Measurements from ENCODE around the gene WWTR1. TPM values are rescaled to one million over a fixed set of nuclear protein-coding genes. Genes with fewer than 3 reads are reported as not detected.

Gene WWTR1
- total RNA-seq, 1 experiment from 2014 or later, result 24.4 TPM

DNA sequence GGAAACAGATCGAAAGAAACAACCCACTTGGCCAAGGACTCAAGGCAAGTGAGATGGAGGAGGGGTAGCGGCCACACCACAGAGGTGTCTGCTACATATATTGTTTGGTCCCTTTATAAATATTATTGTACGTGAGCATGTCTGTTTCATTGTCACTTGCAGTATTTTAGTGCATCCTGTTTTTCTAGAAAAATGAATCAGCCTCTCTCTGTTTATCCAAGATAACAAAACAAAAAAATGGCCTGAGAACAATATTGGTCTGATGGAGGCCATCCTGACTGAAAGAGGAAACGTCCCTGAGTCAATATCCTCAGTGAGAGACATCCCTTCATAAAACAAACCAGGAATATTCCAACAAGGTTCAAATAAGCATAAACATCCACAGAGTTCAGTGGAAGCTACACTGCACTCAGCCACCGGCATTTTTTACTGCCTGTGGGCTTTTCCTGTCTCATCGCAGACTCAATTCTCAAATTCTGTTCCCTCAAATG, 42.0 kb downstream of the WWTR1 start:
- Histone ChIP-seq H3T11ph (ENCODE audit: low read length) (no peak overlapping the region), H3K9ac (ENCODE audit: extremely low read depth, insufficient read length, low read length) (no peak overlapping the region), H3K27me3 (ENCODE audit: insufficient read depth, low read length) (no peaks in the 10 kb centered on the region; the same call in 1 of the 2 replicates), H3K18ac (ENCODE audit: insufficient read length, low read depth, low read length) (no peak overlapping the region), H3K4me1 (ENCODE audit: insufficient read depth, low read length) (peaks cover 8% of the 10 kb centered on the region; the same call in 1 of the 2 replicates), H3K4ac (ENCODE audit: low read depth, low read length) (no peak overlapping the region), H2BK12ac (ENCODE audit: insufficient read length, low read depth, low read length) (no peak overlapping the region), H3K14ac (ENCODE audit: insufficient read depth, low read length) (no peak overlapping the region), H4K8ac (replicated peaks; ENCODE audit: insufficient read length, low read depth, low read length) (no peak overlapping the region), H2BK15ac (ENCODE audit: low read depth, low read length) (no peak overlapping the region), H2AK5ac (ENCODE audit: insufficient read length, low read length) (no peak overlapping the region), H2BK5ac (ENCODE audit: insufficient read length, low read length) (no peak overlapping the region), H4K91ac (ENCODE audit: insufficient read length, low read depth, low read length) (no peak overlapping the region), H2AFZ (ENCODE audit: low read length) (no peak overlapping the region), H4K20me1 (ENCODE audit: control insufficient read depth, insufficient read depth, insufficient read length) (no peaks in the 10 kb centered on the region), H3K79me2 (ENCODE audit: insufficient read depth, low read length) (no peaks in the 10 kb centered on the region; the same call in 1 of the 2 replicates), H3K23ac (ENCODE audit: insufficient read length, low read depth, low read length) (no peak overlapping the region), H3K56ac (ENCODE audit: insufficient read length, low read depth, low read length) (no peak overlapping the region), H3K27ac (ENCODE audit: insufficient read length, low read depth, low read length) (no peak overlapping the region), H3K9me3 (ENCODE audit: control insufficient read depth, low read depth, low read length) (no peaks in the 10 kb centered on the region), H2BK120ac (ENCODE audit: low read depth, low read length, poor library complexity, severe bottlenecking) (no peak overlapping the region), H3K4me2 (ENCODE audit: insufficient read depth, insufficient read length, low read length) (no peak overlapping the region), H4K5ac (ENCODE audit: insufficient read length, low read depth, low read length) (no peak overlapping the region), H3K23me2 (ENCODE audit: insufficient read length, low read depth, low read length, poor library complexity, severe bottlenecking) (no peaks in the 10 kb centered on the region), H3K79me1 (ENCODE audit: insufficient read depth, low read depth, low read length, poor library complexity, severe bottlenecking) (no peaks in the 10 kb centered on the region), H2BK20ac (ENCODE audit: low read depth, low read length, poor library complexity, severe bottlenecking) (no peak overlapping the region)
- peaks cover 24 to 35% of the 10 kb centered on the region in 2 experiments for H3K4me1 Mint-ChIP-seq
- no peaks in the 10 kb centered on the region for H3K9me3 Mint-ChIP-seq
- peak overlapping the region in 2 of 3 experiments; percentile 18 to 52; a peak in 2 of 7 replicates for H3K27ac Mint-ChIP-seq
- no peaks in the 10 kb centered on the region; a peak in 1 of 7 replicates for H3K36me3 Mint-ChIP-seq (ENCODE audit: insufficient read depth in 1 of 3, low read depth in 3 of 3)
- TF ChIP-seq, protein P1, sequence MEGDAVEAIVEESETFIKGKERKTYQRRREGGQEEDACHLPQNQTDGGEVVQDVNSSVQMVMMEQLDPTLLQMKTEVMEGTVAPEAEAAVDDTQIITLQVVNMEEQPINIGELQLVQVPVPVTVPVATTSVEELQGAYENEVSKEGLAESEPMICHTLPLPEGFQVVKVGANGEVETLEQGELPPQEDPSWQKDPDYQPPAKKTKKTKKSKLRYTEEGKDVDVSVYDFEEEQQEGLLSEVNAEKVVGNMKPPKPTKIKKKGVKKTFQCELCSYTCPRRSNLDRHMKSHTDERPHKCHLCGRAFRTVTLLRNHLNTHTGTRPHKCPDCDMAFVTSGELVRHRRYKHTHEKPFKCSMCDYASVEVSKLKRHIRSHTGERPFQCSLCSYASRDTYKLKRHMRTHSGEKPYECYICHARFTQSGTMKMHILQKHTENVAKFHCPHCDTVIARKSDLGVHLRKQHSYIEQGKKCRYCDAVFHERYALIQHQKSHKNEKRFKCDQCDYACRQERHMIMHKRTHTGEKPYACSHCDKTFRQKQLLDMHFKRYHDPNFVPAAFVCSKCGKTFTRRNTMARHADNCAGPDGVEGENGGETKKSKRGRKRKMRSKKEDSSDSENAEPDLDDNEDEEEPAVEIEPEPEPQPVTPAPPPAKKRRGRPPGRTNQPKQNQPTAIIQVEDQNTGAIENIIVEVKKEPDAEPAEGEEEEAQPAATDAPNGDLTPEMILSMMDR (conservative IDR thresholded peaks at IDR 0.05), result no peak
- WGBS (ENCODE audit: extremely low coverage, insufficient read length, low lambda C conversion rate), result no CpG with 5 or more reads among the region's 6 CpGs
- H3K27me3 Mint-ChIP-seq (ENCODE audit: low read depth), result no peaks in the 10 kb centered on the region
- no peak for DNase-seq
- H3K4me3 Mint-ChIP-seq, result no peak overlapping the region
